ENCODE measurements around the gene GRIP1.

The GRIP1 gene

GRCh38 chr12:66417217-66417616 lies 261.7 kb downstream of the GRIP1 start:
- no peak for DNase-seq (ENCODE audit: low read depth)
- no peak overlapping the region for H3K4me3 ChIP-seq (ENCODE audit: low read depth, low read length)
- TF ChIP-seq, protein P1, sequence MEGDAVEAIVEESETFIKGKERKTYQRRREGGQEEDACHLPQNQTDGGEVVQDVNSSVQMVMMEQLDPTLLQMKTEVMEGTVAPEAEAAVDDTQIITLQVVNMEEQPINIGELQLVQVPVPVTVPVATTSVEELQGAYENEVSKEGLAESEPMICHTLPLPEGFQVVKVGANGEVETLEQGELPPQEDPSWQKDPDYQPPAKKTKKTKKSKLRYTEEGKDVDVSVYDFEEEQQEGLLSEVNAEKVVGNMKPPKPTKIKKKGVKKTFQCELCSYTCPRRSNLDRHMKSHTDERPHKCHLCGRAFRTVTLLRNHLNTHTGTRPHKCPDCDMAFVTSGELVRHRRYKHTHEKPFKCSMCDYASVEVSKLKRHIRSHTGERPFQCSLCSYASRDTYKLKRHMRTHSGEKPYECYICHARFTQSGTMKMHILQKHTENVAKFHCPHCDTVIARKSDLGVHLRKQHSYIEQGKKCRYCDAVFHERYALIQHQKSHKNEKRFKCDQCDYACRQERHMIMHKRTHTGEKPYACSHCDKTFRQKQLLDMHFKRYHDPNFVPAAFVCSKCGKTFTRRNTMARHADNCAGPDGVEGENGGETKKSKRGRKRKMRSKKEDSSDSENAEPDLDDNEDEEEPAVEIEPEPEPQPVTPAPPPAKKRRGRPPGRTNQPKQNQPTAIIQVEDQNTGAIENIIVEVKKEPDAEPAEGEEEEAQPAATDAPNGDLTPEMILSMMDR (IDR thresholded peaks at IDR 0.05; ENCODE audit: insufficient read depth, low read depth, low read length, missing control alignments): no peak

DNA sequence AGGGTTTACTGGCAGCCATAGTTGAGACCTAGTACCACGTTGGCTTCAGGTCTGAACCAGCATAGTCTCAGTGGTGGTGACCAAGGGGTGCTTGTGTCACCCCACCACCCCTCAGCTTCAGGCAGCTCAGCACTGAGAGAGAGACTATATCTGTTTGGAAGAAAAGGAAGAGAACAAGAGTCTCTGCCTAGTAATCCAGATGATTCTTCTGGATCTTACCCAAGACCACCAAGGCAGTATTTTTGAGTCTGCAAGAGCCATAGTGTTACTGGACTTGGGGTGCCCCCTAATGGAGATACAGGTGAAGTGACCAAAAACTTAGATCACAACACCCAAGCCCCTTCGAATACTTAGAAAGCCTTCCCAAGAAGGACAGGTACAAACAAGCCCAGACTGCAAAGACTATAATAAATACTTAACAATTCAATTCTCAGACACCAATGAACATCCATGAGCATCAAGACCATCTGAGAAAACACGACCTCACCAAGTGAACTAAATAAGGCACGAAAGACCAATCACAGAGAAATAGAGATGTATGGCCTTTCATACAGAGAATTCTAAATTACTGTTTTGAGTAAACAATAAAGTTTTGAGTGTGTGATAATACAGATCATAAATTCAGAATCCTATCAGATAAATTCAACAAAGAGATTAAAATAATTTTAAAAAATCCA lies 269.5 kb downstream of the GRIP1 start:
- H3K4me3 ChIP-seq (ENCODE audit: low read depth, low read length): no peak overlapping the region
- peak; percentile 66 for DNase-seq (ENCODE audit: low read depth)
- TF ChIP-seq, protein P1 (IDR thresholded peaks at IDR 0.05; ENCODE audit: insufficient read depth, low read depth, low read length, missing control alignments): peak; percentile 70

DNA sequence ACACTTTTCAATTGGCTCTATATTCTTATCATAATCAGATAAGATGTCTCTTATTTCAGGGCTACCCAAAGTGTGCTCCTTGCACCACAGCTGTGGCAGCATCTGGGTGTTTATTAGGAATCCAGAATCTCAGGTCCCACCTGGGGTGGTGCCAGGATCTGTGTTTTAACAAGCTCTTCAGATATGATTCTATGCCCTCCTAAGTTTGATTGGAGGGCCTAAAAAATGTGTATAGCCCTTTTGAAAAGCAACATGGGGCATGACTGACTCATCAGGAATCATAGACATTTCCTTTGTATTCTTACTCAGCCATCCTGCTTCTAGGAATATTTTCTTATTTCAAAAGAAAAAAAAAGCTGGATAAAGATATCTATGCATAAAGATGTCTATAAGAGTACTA lies 273.5 kb downstream of the GRIP1 start:
- H3K4me3 ChIP-seq (ENCODE audit: low read depth, low read length): no peak overlapping the region
- TF ChIP-seq, protein P1 (IDR thresholded peaks at IDR 0.05; ENCODE audit: insufficient read depth, low read depth, low read length, missing control alignments): no peak
- DNase-seq (ENCODE audit: low read depth): no peak

- peak; percentile 42 for DNase-seq (ENCODE audit: low read depth)
Measured at GRCh38 chr12:66403746-66404145, 275.1 kb downstream of the GRIP1 start.

GRCh38 chr12:66399911-66400306 lies 279.0 kb downstream of the GRIP1 start:
- TF ChIP-seq, protein P1 (IDR thresholded peaks at IDR 0.05; ENCODE audit: insufficient read depth, low read depth, low read length, missing control alignments): no peak
- DNase-seq (ENCODE audit: low read depth): no peak

More at GRCh38 chr12:66403746-66404145, 275.1 kb downstream of the GRIP1 start:
- TF ChIP-seq, protein P1 (IDR thresholded peaks at IDR 0.05; ENCODE audit: insufficient read depth, low read depth, low read length, missing control alignments): no peak
- no peak overlapping the region for H3K4me3 ChIP-seq (ENCODE audit: low read depth, low read length)

GRCh38 chr12:66398931-66399910 lies 279.7 kb downstream of the GRIP1 start:
- H3K4me3 ChIP-seq (ENCODE audit: low read depth, low read length): no peak overlapping the region
- no peak for DNase-seq (ENCODE audit: low read depth)
- TF ChIP-seq, protein P1 (IDR thresholded peaks at IDR 0.05; ENCODE audit: insufficient read depth, low read depth, low read length, missing control alignments): no peak

More at GRCh38 chr12:66399911-66400306, 279.0 kb downstream of the GRIP1 start:
- H3K4me3 ChIP-seq (ENCODE audit: low read depth, low read length): no peak overlapping the region
